ENCODE measurements around the gene RNF39. TPM values are rescaled to one million over a fixed set of nuclear protein-coding genes. Genes with fewer than 3 reads are reported as not detected.

Gene RNF39
- total and polyA plus RNA-seq, 10 of the 15 experiments (the other 5 are each of a cell fraction or from before 2014, with no cell fraction given) = 0.04 to 0.11 TPM; not detected in 8

- TF ChIP-seq CUX1 (IDR thresholded peaks at IDR 0.05; ENCODE audit: insufficient replicate concordance, low read depth, low read length) (no peak), MXI1 (IDR thresholded peaks at IDR 0.05; ENCODE audit: low read depth, low read length) (no peak), MEF2B (IDR thresholded peaks at IDR 0.05; ENCODE audit: partially characterized antibody, poor library complexity, severe bottlenecking) (no peak), BACH1 (IDR thresholded peaks at IDR 0.05; ENCODE audit: borderline replicate concordance) (no peak)
Measured at GRCh38 chr6:30042476-30042875, 33.1 kb downstream of the RNF39 start (continued).

DNA sequence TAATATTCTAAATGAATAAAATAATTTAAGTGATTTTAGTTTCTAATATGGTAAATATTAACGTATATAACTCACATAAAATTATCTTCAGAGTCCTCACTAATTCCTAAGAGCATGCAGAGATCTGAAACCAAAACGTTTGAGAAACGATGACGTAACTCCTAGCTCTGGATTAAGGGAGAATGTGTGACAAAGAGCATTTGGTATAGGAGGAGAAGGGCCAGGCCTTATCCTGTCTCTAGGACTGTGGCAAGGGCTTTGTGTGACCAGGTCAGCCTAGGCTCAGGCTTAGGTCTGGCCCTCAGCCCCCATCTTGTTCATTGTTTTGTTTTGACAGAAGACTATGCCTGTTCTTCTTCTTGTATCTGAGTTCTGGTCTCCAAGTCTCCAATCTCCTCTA, 33.7 kb downstream of the RNF39 start:
- H3K9me3 ChIP-seq (replicated peaks; ENCODE audit: control insufficient read depth, insufficient read depth, low read length) = no peaks in the 10 kb centered on the region
- DNase-seq (ENCODE audit: low read depth, low spot score) = no peak
- no peak for ATAC-seq
- H3K27me3 ChIP-seq (replicated peaks in 1 of 2; ENCODE audit: control insufficient read depth in 2 of 2, insufficient read depth in 2 of 2, low read length in 1 of 2) = no peaks in the 10 kb centered on the region
- peaks cover 15% of the 10 kb centered on the region for H3K4me1 ChIP-seq (ENCODE audit: control insufficient read depth, insufficient read depth, low read length)
- H3K27ac ChIP-seq (ENCODE audit: control insufficient read depth, insufficient read depth) = no peak overlapping the region
- no peaks in the 10 kb centered on the region for H4K20me1 ChIP-seq (ENCODE audit: control insufficient read depth, insufficient read depth)
- H3K4me2 ChIP-seq (ENCODE audit: control insufficient read depth, insufficient read depth) = no peak overlapping the region
- H2AFZ ChIP-seq (ENCODE audit: control insufficient read depth, low read depth, low read length) = no peak overlapping the region
- WGBS (ENCODE audit: insufficient coverage, insufficient replicate concordance, low lambda C conversion rate, missing lambda C conversion rate) = 94% methylated on average over 4 of the region's 4 CpGs
- ChIA-PET SMC1A (ENCODE audit: uncharacterized antibody, unreplicated experiment) (interaction anchor here (1.1 to 2.1 kb wide), 6 partner anchors 17 to 89 kb away, joined by 3 to 7 read pairs (median 4); partner anchors contain the start of gene POLR1H), RAD21 (ENCODE audit: unreplicated experiment) (interaction anchor here (1.5 kb wide), 1 partner anchor 74 kb away, joined by 3 read pairs; no protein-coding TSS in a partner anchor), CTCF (interaction anchor here (0.6 kb wide), 1 partner anchor 16 kb away, joined by 3 read pairs; no protein-coding TSS in a partner anchor), POLR2A (interaction anchor here (0.9 kb wide), 1 partner anchor 20 kb away, joined by 3 read pairs; the partner anchor contains the start of gene POLR1H)
- FAIRE-seq = no peak
- no TSS peak for BruUV-seq (replicated peaks)
- no peaks in the 10 kb centered on the region for H3K79me2 ChIP-seq (ENCODE audit: control insufficient read depth, insufficient read depth, low read length)
- H3K9ac ChIP-seq (ENCODE audit: control insufficient read depth, insufficient read depth, low read length) = no peak overlapping the region
- intact Hi-C loops (cut with micrococcal nuclease; ENCODE audit: unreplicated experiment) (no loop called here), in situ Hi-C loops (cut with MboI) (no loop called here)
- no peak for TF ChIP-seq IKZF1 (conservative IDR thresholded peaks at IDR 0.05)
- TF ChIP-seq CHD1 (IDR thresholded peaks at IDR 0.05; ENCODE audit: low read depth, low read length) = no peak
- TF ChIP-seq, protein P1, sequence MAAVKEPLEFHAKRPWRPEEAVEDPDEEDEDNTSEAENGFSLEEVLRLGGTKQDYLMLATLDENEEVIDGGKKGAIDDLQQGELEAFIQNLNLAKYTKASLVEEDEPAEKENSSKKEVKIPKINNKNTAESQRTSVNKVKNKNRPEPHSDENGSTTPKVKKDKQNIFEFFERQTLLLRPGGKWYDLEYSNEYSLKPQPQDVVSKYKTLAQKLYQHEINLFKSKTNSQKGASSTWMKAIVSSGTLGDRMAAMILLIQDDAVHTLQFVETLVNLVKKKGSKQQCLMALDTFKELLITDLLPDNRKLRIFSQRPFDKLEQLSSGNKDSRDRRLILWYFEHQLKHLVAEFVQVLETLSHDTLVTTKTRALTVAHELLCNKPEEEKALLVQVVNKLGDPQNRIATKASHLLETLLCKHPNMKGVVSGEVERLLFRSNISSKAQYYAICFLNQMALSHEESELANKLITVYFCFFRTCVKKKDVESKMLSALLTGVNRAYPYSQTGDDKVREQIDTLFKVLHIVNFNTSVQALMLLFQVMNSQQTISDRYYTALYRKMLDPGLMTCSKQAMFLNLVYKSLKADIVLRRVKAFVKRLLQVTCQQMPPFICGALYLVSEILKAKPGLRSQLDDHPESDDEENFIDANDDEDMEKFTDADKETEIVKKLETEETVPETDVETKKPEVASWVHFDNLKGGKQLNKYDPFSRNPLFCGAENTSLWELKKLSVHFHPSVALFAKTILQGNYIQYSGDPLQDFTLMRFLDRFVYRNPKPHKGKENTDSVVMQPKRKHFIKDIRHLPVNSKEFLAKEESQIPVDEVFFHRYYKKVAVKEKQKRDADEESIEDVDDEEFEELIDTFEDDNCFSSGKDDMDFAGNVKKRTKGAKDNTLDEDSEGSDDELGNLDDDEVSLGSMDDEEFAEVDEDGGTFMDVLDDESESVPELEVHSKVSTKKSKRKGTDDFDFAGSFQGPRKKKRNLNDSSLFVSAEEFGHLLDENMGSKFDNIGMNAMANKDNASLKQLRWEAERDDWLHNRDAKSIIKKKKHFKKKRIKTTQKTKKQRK (IDR thresholded peaks at IDR 0.05; ENCODE audit: low read depth, low read length) = no peak
- TF ChIP-seq HCFC1 (IDR thresholded peaks at IDR 0.05; ENCODE audit: low read length) = no peak
- no peak for TF ChIP-seq SMARCA5 (IDR thresholded peaks at IDR 0.05)
- no peak overlapping the region for H3K4me3 ChIP-seq
- H3K36me3 ChIP-seq (ENCODE audit: control insufficient read depth in 2 of 2, insufficient read depth in 2 of 2, low read length in 1 of 2) = no peaks in the 10 kb centered on the region
